Measurements from ENCODE around the gene ITCH. TPM values are rescaled to one million over a fixed set of nuclear protein-coding genes. Genes with fewer than 3 reads are reported as not detected.

Gene ITCH
- total and polyA plus RNA-seq, 2 of the 8 experiments (the other 6 are each of a cell fraction or from before 2014, with no cell fraction given): 3.9 to 45.2 TPM

- H3K36me3 ChIP-seq (ENCODE audit: control insufficient read depth in 2 of 4, insufficient read depth in 4 of 4, low read length in 3 of 4): peaks cover 6 to 16% (median 14%) of the 10 kb centered on the region in 4 experiments
- H4K20me1 ChIP-seq (replicated peaks in 1 of 2; ENCODE audit: control insufficient read depth in 1 of 2, insufficient read depth in 2 of 2, low read length in 2 of 2): peaks cover 4 to 8% of the 10 kb centered on the region in 2 experiments
- no peak overlapping the region for H2AK5ac ChIP-seq (ENCODE audit: low read depth, low read length)
- TF ChIP-seq MAFK (IDR thresholded peaks at IDR 0.05; ENCODE audit: low read depth, low read length) (no peak), RXRA (IDR thresholded peaks at IDR 0.05; ENCODE audit: insufficient read depth, low read depth, low read length) (no peak), SP2 (IDR thresholded peaks at IDR 0.05; ENCODE audit: low read length) (no peak), SUZ12 (IDR thresholded peaks at IDR 0.05; ENCODE audit: low read length) (no peak), CEBPB (IDR thresholded peaks at IDR 0.05; ENCODE audit: low read depth, low read length) (no peak), TAF1 (IDR thresholded peaks at IDR 0.05; ENCODE audit: low read depth, low read length) (no peak), SRF (IDR thresholded peaks at IDR 0.05; ENCODE audit: low read depth, low read length) (no peak), SIN3A (conservative IDR thresholded peaks at IDR 0.05 in 1 of 2, IDR thresholded peaks at IDR 0.05 in 1 of 2; ENCODE audit: low read depth in 1 of 2, low read length in 2 of 2) (no peak)
- H3K23ac ChIP-seq (ENCODE audit: insufficient read length): no peak overlapping the region
- H4K8ac ChIP-seq (ENCODE audit: extremely low read depth, insufficient read depth, low read length): no peak overlapping the region
- no peak overlapping the region for H3K18ac ChIP-seq (ENCODE audit: extremely low read depth, low read length)
- FAIRE-seq (no peak), DNase-seq (ENCODE audit: low read depth in 1 of 2, low spot score in 2 of 2) (no peak)
- H2BK5ac ChIP-seq (ENCODE audit: low read depth, low read length): no peak overlapping the region
- H3K79me2 ChIP-seq (ENCODE audit: control insufficient read depth in 1 of 2, insufficient read depth in 2 of 2, low read length in 2 of 2): peaks cover 10 to 64% of the 10 kb centered on the region in 2 experiments
- H3K9ac ChIP-seq (replicated peaks in 1 of 4; ENCODE audit: extremely low read depth in 1 of 4, low read depth in 3 of 4, low read length in 3 of 4): peak overlapping the region in 1 of 4 experiments; percentile 36; a peak in 1 of 7 replicates
- H2BK12ac ChIP-seq (ENCODE audit: low read depth, low read length): no peak overlapping the region; the same call in 1 of the 2 replicates
- no peaks in the 10 kb centered on the region for H3K27me3 ChIP-seq (replicated peaks in 1 of 4; ENCODE audit: control insufficient read depth in 3 of 4, extremely low read depth in 1 of 4, insufficient read depth in 3 of 4, low read length in 3 of 4)
- H3K4me3 ChIP-seq (ENCODE audit: extremely low read depth in 1 of 4, insufficient read depth in 2 of 4, low read depth in 3 of 4, low read length in 4 of 4): no peak overlapping the region
- H2BK120ac ChIP-seq (replicated peaks; ENCODE audit: low read depth, low read length): no peak overlapping the region
- no peak overlapping the region for H3K4me2 ChIP-seq (ENCODE audit: insufficient read depth in 1 of 2, low read depth in 2 of 2, low read length in 2 of 2)
- H2AFZ ChIP-seq (ENCODE audit: low read length): no peak overlapping the region
- H4K5ac ChIP-seq (ENCODE audit: insufficient read length, low read depth, low read length): no peak overlapping the region
- H3K9me3 ChIP-seq (ENCODE audit: insufficient read depth in 2 of 2, low read depth in 1 of 2, low read length in 1 of 2): no peaks in the 10 kb centered on the region
- WGBS, 2 experiments (ENCODE audit: extremely low coverage in 1 of 2, insufficient coverage in 1 of 2, insufficient read length in 1 of 2, insufficient replicate concordance in 2 of 2, low coverage in 1 of 2, low lambda C conversion rate in 2 of 2, missing lambda C conversion rate in 1 of 2): 92% methylated on average over 3 of the region's 3 CpGs; no CpG with 5 or more reads in 1 of the 2 experiments
- H4K91ac ChIP-seq (replicated peaks; ENCODE audit: insufficient read length, low read length): no peak overlapping the region
- no peak overlapping the region for H3K56ac ChIP-seq (replicated peaks; ENCODE audit: insufficient read length, low read depth, low read length)
- peaks cover 3 to 7% (median 5%) of the 10 kb centered on the region in 4 experiments; a peak in 4 of 7 replicates for H3K4me1 ChIP-seq (replicated peaks in 1 of 4; ENCODE audit: control insufficient read depth in 3 of 4, insufficient read depth in 4 of 4, low read length in 3 of 4)
- no peak overlapping the region for H3K14ac ChIP-seq (ENCODE audit: insufficient read length)
- POLR2A ChIA-PET (ENCODE audit: partially characterized antibody): interaction anchor here (0.7 to 3.2 kb wide), 2 partner anchors 32 to 63 kb away, joined by 3 to 14 read pairs; partner anchors contain the start of gene AHCY
- peaks cover 6% of the 10 kb centered on the region; the same call in 1 of the 2 replicates for H3K23me2 ChIP-seq (ENCODE audit: low read depth, low read length)
- CTCF ChIA-PET (ENCODE audit: partially characterized antibody): interaction anchor here (4.1 kb wide), 1 partner anchor 53 kb away, joined by 24 read pairs; no protein-coding TSS in a partner anchor
- no peak overlapping the region for H2BK20ac ChIP-seq (ENCODE audit: low read length)
- H3K4ac ChIP-seq (replicated peaks; ENCODE audit: insufficient read length, low read depth, low read length): no peak overlapping the region
- H3K79me1 ChIP-seq (ENCODE audit: low read depth, low read length): no peaks in the 10 kb centered on the region
- no peak overlapping the region for H2BK15ac ChIP-seq (ENCODE audit: low read length)
- H3K27ac ChIP-seq (ENCODE audit: low read depth, low read length): no peak overlapping the region
Measured at GRCh38 chr20:34365765-34366213, 2.7 kb downstream of the ITCH start.
